Stimulated activated CD8-positive, alpha-beta memory T cell treated with anti-CD3 and anti-CD28 coated beads, Interleukin-7, amount 100 ng/mL, for 48 hours (primary cell): Measurements from ENCODE around the gene GOLT1A.

Source experiments
- DNase-seq, 2 donors: peaks; one replicate each; pipeline ENCODE4 v3.0.0-alpha.2; 2020; ENCODE audit warnings: low read depth in 1 of 2; ENCODE audit errors: extremely low read depth in 1 of 2

GOLT1A gene

DNA sequence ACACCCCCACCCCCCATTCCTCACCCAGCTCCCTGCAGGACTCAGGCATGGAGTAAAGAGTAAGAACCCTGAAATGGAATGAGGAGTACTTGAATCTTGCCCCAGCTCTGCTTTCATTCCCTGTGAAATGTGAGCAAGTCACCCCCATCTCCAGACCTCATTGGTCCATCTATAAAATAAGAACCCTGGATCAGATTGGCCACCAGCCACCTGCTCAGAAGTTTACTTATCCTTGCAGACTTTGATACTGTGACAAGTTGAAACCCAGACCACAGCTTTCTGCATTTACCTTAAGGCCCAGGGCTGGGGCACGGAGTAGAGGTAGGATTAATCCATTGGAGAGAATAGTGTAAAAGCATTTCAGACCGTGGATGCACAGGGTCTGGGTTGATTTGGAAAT lies 19.7 kb downstream of the GOLT1A start:
- DNase-seq, result no peak

- no peak for DNase-seq
Observed at GRCh38 chr1:204192589-204193352, 21.0 kb downstream of the GOLT1A start.

DNA sequence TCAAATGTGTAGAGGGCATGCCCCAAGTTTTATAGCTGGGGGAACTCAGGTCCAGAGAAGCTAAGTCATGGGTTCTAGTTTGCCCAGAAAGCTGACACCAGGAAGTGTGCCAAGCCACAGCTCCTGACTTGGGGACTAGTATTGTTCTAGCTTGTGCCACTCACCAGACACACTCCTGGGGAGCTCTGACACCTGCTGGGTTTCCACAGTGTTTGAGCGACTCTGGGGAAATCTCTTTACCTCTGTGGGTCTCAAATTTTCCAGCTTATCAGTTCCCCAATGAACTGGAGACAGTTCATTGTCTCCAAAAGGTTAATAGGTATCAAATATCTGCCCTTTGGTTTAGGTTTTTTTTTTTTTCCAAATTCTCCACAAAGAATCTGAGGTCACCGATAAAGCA lies 21.7 kb downstream of the GOLT1A start:
- no peak for DNase-seq

GRCh38 chr1:204191456-204191855 lies 22.3 kb downstream of the GOLT1A start:
- no peak for DNase-seq

GRCh38 chr1:204190212-204191211 lies 23.3 kb downstream of the GOLT1A start:
- DNase-seq, result peak in 1 of 2 donors; percentile 9

DNA sequence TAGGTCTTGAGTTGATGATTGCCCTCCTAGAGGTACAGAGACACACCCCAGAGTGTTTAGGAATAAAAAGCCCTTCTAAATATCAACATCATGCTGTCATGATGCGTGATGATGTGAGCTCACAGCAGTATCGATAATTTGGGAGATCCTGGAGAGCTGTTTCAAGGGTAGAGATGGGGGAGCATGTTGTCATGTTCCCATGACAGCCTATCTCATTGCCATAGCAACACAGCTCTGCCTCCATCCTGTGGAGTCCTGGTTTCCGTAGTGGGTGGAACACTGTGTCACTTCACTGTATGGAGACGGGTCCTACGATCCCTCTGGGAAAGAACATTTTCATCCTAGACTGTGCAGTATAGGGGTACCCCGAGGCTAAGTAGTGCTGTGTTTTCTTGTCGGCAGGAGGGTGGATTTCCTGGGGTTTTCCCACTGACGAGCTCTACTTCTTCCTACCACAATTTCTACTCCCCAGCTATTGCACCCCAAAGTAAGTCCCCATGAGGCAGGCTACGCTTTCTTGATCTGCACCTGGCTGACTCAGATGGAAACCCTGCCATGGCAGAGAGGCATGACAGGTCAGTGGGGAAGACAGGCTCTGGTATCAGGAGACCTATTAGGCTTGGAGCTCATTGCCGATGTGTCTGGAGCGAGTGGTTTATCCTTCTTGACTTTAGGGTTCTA lies 24.7 kb downstream of the GOLT1A start:
- DNase-seq, result no peak

DNA sequence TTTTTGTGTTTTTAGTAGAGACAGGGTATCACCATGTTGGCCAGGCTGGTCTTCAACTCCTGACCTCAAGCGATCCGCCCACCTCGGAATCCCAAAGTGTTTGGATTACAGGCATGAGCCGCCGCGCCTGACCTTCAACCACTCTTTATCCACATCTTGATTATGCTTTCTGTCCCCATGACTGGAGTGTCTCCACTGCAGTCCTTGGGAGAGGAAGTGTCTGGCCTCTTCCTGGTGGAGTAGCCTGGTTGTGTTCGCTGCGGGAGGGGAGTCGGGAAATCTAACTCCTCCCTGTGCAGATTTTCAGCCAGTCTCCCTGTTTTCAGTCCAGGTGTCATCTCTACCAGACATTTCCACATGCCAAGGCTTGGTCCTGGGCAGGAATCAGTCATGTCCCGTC lies 27.2 kb downstream of the GOLT1A start:
- no peak for DNase-seq

DNA sequence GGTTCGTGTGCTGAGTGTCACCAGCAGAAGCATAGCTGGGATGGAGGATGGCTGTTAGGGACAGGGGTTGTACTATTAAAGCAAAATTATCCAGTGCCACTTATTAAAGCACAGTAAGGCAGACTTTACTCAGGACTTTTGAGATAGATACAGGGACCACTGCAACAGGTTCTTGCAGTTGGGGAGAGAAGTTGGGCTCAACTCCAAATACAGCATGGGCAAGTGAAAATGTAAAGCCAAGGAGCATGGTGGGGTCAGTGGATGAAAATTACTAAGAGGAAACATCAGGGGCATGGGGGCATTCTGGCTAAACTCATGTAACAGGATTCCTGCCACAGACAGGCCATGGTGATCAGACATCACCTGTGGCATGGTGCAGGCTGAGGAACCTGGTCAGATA lies 32.7 kb downstream of the GOLT1A start:
- no peak for DNase-seq

DNA sequence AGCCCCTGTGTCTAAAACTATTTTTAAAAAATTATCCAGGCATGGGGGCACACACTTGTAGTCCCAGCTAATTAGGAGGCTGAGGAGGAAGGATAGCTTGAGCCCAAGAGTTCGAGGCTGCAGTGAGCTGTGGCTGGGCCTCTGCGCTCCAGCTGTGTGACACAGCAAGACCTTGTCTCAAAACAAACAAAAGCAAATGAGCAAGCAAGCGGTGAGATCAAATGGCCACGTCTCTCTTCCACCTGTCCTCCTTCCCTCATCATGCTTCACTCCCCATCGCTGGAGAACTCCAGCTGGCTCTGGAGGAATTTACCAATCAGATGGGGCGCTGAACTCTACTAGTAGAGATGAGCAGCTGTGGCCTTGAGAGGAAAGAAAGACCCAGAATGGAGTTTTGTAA lies 33.7 kb downstream of the GOLT1A start:
- no peak for DNase-seq

- DNase-seq, result no peak
Observed at GRCh38 chr1:204178487-204179281, 35.1 kb downstream of the GOLT1A start.

GRCh38 chr1:204177133-204177532 lies 36.7 kb downstream of the GOLT1A start:
- no peak for DNase-seq

DNA sequence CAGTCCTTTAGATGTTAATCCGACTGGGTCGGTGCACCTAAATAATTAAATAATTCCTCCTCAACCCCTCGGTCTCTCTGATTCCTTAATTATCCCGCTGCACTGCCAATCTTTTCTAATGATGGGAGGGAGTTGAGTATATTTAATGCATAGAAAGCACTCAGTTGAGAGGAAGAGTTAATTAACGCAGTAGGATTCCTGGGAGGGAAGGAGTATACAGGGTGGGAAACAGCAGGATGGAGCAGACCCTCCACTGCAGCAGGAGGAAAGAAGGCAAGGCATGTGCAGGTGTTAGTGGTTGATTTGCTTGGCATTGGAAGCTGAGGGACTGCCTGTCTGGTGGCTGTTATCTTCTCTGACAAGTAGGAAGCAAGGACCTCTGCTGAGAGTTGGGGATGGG lies 37.7 kb downstream of the GOLT1A start:
- no peak for DNase-seq

DNA sequence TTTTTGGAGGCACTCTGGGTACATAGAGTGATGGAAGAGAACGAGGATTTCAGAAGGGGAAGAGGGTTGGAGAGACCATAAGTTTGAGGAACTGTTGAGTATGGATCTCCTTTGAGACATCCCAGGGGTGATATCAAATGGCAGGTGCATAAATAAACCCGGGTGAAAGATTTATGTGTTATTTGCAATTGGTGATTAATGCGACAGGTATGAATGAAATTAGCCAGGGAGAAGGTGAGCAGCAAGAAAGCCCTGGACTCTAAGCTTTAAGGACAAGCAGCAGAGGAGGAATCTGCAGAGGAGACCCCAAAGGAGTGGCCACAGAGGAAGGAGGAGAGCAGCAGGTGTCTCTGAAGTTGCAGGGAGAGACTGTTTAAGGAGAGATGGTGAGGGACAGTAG lies 38.8 kb downstream of the GOLT1A start:
- no peak for DNase-seq

DNA sequence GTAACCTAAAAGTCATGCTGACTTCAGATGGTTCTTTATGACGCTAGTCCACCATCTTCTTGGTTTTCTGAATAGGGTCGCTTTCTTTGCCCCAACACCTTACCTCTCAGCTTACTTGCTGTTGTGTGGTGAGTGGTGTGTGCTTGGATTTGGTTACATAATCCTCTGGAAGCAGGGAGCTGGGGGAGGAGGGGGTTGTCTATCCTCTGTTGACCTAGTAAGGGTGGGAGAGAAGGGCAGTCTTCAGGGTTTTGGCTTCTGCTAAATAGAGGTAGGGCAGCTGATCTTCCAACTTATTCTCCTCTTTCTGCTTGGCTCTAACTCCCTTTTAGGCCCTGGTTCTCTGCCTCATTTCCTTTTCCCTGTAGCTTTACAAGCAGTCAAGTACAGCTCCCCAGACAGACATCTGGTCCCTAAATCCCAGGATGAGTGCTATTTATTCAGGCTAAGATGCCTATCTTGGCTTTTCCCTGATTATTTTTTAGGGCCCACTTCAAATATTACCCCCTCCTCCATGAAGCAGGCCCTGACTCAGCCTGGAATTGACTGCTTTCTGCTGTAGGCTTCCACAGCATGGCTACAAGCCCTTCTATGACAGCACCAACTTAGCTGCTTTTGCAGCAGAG lies 41.3 kb downstream of the GOLT1A start:
- no peak for DNase-seq

- no peak for DNase-seq
Observed at GRCh38 chr1:204171751-204172178, 42.0 kb downstream of the GOLT1A start.

DNA sequence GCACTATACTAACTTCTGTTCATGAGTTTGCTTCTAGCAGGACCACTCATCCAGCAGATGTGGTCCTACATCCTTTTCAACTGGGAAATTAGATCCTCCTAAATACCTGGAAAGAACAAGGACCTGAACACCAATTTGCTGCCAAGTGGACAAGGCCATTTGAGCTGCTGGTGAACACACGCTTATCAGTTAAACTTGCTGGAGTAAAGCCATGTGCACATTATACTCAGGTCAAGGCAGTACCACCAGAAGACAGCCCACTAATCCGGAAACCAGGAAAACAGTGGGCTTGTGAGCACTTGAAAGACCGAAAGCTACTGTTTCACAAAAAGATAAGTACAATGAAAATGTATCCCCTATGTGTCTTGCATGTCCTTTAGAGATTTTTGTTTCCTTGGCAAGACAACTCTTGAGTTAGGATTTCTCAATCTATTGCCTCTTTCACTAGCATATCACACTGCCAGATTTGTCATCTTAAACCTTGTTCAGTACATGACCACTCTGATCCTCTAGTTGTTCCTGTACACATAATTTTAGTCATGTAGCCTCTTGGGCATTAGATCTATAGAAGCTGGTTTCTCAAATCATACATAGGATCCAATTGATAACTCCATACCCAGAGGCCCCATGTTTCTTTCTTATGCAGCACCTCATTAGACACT lies 43.2 kb downstream of the GOLT1A start:
- DNase-seq, result no peak

DNA sequence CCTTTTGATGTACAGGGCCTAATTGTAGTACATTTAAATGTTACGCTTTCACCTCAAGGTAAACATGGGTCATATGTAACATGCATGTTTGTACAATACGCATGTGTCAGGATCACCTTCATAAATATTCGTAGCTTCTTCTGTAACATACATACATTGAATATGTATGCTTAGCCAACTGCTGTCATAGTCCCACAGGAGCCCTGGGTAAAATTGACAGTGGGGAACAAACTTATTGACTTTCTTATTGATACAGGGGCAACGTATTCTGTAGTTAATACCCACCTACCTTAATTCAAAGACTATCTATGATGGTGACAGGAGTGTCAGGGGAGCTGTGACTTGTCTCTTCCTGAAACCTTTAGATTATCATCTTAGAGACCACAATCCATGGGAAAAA lies 43.9 kb downstream of the GOLT1A start:
- no peak for DNase-seq

GRCh38 chr1:204167730-204168129 lies 46.1 kb downstream of the GOLT1A start:
- no peak for DNase-seq

DNA sequence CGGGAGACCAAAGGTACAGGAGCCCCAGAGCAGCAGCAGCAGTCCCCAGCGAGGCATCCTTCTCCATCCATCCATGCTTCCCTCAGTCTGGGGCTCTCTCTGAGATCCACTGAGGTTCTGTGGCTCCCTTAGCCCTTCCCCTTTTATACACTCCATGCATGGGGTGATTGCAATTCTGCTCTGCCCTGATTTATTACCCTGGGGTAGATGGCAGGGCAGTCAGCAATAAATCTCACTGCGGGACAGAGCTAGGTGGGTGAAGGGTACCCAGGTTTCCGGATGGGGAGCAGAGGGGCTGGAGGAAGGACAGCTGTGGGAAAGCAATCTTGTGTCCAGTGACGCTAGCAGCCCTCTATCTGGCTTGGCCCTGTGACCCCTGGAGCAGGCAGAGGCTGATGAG lies 47.6 kb downstream of the GOLT1A start, which contains the start of gene REN:
Gene REN (minus strand): TSS at position 119 of the 400 bp plus-strand sequence. CDS start 44 bp downstream, at position 75.
- no peak for DNase-seq
